ENCODE data around the gene ABL2.
"Not testable (repeated sequence)": the region's sequence is repeated elsewhere in the genome, so short reads cannot be mapped to it uniquely, and the experiment has no call there.

GRCh38 chr1:179224466-179224865 is 5.0 kb downstream of the ABL2 start:
- TF ChIP-seq POLR2A (IDR thresholded peaks at IDR 0.05); CTCF (IDR thresholded peaks at IDR 0.05 in 8 of 11, conservative IDR thresholded peaks at IDR 0.05 in 3 of 11); POLR2AphosphoS5 (IDR thresholded peaks at IDR 0.05): not testable (repeated sequence)
